KOPT-K1 (cell line): Measurements from ENCODE around the gene LIMA1.
"Not testable (repeated sequence)": the region's sequence is repeated elsewhere in the genome, so short reads cannot be mapped to it uniquely, and the experiment has no call there.

Experiments used
- H3K27ac ChIP-seq: fragments of 200-600 bp; sonication (generic); 2 replicates; pipeline ENCODE4 v1.5.1; 2016; ENCODE audit warnings: antibody characterized with exemption, mild to moderate bottlenecking, low read depth, low read length; ENCODE audit not compliant: poor library complexity, severe bottlenecking
- H3K36me3 ChIP-seq: fragments of 200-600 bp; sonication (generic); 2 replicates; pipeline ENCODE4 v1.5.1; 2017; ENCODE audit warnings: antibody characterized with exemption, mild to moderate bottlenecking, low read length, moderate library complexity; ENCODE audit not compliant: insufficient read depth
- H3K9me3 ChIP-seq: fragments of 200-600 bp; sonication (generic); 2 replicates; pipeline ENCODE4 v1.5.1; 2017; ENCODE audit warnings: antibody characterized with exemption, low read length, mild to moderate bottlenecking; ENCODE audit not compliant: insufficient read depth, poor library complexity, severe bottlenecking

The LIMA1 gene

DNA sequence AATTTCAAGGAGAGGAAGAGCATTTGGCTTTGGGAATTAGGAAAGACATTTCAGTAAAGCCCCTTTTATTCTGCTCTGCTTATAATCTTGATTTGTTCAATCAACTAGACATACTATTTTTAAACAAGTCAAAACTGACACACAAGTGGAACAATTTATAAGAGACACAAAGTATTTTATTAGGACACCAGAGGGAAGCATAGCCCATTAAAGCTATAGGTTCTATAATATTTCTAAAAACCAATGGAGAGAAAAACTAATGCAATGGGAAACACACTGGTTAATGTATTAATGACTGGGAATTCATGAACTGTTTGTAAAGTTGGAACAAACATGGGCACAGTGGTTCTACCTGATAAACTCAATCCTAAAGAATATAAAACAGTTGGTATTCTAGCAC lies 100.9 kb downstream of the LIMA1 start:
- H3K27ac ChIP-seq: no peak overlapping the region
- H3K36me3 ChIP-seq: peaks cover 12% of the 10 kb centered on the region; the same call in 1 of the 2 replicates
- H3K9me3 ChIP-seq: no peaks in the 10 kb centered on the region

DNA sequence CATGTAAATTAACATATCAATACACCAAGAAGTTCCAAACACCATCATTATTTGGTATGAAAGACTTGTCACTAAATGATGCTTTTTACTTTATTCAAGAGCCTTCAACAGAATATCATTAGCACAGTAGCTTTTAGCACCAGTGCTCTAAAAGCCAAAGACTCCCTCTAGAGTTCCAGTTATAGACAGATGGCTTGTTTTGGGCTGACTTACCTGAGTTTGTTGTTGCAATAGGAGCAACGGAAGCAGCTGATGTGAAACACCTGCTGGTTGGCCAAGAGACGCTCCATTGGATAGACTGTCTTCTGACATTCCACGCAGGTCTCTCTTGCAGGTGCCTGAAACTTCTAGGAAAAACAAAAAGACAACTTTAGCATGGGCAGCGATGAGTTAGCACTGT lies 101.6 kb downstream of the LIMA1 start:
- H3K36me3 ChIP-seq: peaks cover 20% of the 10 kb centered on the region; the same call in 1 of the 2 replicates
- no peak overlapping the region for H3K27ac ChIP-seq
- H3K9me3 ChIP-seq: no peaks in the 10 kb centered on the region

DNA sequence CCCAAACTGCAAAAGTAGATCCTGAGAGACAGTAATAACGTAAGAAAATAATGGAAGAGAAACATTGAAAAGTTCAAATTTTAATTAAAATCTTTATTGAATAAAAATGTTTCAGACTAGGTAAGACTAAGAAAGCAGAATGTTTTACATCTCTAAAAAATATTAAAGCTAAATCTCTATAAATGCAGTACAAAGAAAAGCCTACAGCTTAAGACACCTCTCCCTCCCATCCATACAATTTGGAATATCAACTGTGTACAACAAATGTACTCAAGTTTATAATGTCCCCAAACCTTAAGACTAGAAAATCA lies 107.6 kb downstream of the LIMA1 start:
- peaks cover 25% of the 10 kb centered on the region; the same call in 1 of the 2 replicates for H3K36me3 ChIP-seq
- H3K9me3 ChIP-seq: no peaks in the 10 kb centered on the region
- no peak overlapping the region for H3K27ac ChIP-seq

- no peak overlapping the region for H3K27ac ChIP-seq
- H3K9me3 ChIP-seq: no peaks in the 10 kb centered on the region
Measured at GRCh38 chr12:50174971-50175715, 108.2 kb downstream of the LIMA1 start.

DNA sequence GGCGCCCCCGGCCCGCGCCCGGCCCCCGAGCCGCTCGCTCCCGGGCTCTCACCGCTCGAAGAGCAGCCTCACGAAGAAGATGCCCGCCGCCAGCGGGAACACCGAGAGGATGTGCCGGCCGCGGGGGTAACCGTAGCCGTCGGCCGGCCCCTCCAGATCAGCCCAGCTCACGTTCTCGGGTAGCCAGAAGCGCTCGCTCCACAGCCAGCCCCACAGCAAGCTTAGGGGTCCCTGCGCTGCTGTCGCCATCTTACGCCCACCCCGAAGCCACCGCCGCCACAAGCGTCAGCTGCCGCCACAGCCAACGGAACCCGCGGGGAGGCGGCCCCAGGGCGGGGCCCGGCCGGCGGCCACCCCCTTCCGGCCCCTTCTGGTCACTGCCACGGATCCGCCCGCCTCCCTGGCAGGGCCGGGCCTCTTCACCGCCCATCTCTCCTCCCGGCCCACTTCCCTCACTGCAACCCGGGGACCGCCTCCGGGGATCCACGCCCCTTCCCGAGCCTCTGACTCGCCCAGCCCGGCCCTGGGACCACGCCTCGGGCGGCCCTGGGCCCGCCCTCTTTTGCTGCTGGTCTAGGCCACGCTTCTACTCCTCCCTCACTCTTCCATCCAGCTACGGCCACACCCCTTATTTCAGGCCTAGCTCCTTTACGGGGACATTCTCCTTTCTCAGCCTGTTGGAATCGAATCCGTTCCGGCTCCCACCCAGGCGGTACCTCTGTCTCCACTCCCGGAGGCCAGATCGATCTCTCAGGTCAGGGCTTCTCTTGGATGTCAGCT lies 116.1 kb downstream of the LIMA1 start, which contains the start of gene CERS5:
TSS of gene CERS5 (minus strand) at position 321 of the 780 bp plus-strand sequence. CDS start at position 249, 72 bp downstream.
- Histone ChIP-seq H3K36me3 (no peaks in the 10 kb centered on the region), H3K9me3 (no peaks in the 10 kb centered on the region), H3K27ac (peak within 1 kb of the TSS; percentile 87)

More at GRCh38 chr12:50174971-50175715, 108.2 kb downstream of the LIMA1 start:
- H3K36me3 ChIP-seq: peaks cover 21% of the 10 kb centered on the region; the same call in 1 of the 2 replicates

- peak overlapping the region; percentile 87 for H3K27ac ChIP-seq
- H3K36me3 ChIP-seq: no peaks in the 10 kb centered on the region
- no peaks in the 10 kb centered on the region for H3K9me3 ChIP-seq
Measured at GRCh38 chr12:50166799-50167048, 116.6 kb downstream of the LIMA1 start.

DNA sequence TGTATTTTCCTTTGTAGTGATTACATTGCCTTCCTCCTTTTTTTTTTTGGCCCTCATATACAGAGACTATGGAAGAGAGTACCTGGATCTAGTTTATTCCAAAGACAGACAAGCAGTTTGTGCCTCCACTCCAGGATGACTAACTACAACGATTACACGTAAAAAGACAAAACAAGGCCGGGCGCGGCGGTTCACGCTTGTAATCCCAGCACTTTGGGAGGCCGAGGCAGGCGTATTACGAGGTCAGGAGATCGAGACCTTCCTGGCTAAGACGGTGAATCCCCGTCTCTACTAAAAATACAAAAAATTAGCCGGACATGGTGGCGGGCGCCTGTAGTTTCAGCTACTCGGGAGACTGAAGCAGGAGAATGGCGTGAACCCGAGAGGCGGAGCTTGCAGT lies 118.4 kb downstream of the LIMA1 start:
- peaks cover 3% of the 10 kb centered on the region; the same call in 1 of the 2 replicates for H3K36me3 ChIP-seq
- no peaks in the 10 kb centered on the region for H3K9me3 ChIP-seq

DNA sequence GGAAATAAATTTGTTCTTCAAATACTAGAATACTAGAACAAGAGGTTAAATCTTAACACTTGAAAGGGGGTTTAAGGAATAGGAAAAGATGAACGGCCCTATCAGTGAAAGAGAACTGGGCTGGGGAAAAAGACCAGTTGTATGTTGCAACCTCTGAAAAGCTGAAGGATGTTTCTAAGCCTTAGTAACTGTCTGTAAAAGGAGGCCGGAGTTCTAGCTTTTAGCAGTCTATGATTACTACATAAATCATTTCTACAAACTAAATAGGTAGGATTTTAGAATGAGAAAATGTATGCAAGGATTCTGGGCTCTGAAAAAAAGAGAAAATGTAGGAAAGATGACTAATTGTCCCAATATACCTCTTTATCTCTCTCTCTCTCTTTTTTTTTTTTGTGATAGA lies 121.1 kb downstream of the LIMA1 start:
- Histone ChIP-seq H3K9me3 (no peaks in the 10 kb centered on the region), H3K27ac (no peak overlapping the region), H3K36me3 (peaks cover 16% of the 10 kb centered on the region)

More for the DNA sequence above, 118.4 kb downstream of the LIMA1 start:
- H3K27ac ChIP-seq: no peak overlapping the region

- Histone ChIP-seq H3K9me3 (no peaks in the 10 kb centered on the region), H3K36me3 (peaks cover 23% of the 10 kb centered on the region), H3K27ac (no peak overlapping the region)
Measured at GRCh38 chr12:50160643-50161042, 122.7 kb downstream of the LIMA1 start.

- H3K9me3 ChIP-seq: no peaks in the 10 kb centered on the region
- no peak overlapping the region for H3K27ac ChIP-seq
- H3K36me3 ChIP-seq: peaks cover 30% of the 10 kb centered on the region
Measured at GRCh38 chr12:50157259-50157658, 126.1 kb downstream of the LIMA1 start.

DNA sequence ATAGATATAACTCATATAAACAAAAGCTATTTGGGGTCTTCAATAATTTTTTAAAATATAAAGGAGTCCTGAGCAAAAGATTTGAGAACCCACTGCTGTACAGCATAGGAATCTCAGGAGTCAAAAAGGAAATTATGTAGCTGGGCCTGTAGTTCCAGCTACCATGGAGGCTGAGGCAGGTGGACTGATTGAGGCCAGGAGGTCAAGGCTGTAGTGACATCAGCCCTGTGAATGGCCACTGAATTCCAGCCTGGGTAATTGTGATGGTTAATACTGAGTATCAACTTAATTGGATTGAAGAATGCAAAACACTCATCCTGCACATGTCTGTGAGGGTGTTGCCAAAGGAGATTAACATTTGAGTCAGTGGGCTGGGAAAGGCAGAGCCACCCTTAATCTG lies 126.7 kb downstream of the LIMA1 start:
- Histone ChIP-seq H3K9me3 (no peaks in the 10 kb centered on the region), H3K36me3 (peaks cover 30% of the 10 kb centered on the region), H3K27ac (no peak overlapping the region)

- H3K9me3 ChIP-seq, H3K27ac ChIP-seq: not testable (repeated sequence)
- H3K36me3 ChIP-seq: peaks cover 27% of the 10 kb centered on the region; the same call in 1 of the 2 replicates
Measured at GRCh38 chr12:50154947-50155346, 128.4 kb downstream of the LIMA1 start.

DNA sequence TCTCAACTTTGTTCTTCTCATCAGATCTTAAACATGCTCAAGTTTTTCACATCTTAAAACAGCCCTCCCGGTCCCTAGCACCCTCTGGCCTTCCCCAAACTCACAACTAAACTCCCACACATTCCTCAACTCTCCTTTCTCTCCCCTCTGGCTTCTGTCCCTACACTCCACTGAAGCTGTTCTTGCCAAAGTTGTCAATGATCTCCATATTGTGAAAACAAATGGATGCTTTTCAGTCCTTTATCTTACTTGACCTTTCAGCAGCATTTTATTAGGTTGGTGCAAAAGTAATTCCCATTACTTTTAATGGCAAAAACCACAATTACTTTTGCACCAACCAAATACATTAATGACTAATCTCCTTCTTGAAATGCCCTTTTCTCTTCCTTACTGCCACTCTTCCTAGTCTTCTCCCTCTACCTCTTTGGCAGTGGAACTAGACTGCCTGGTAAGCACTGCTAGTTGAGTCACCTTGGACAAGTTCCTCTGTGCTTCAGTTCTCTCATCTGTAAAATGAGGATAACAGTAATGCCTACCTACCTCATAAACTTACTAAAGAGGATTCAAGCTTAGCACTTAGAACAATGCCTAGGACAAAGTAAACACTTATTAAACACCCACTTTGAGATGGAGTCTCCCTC lies 132.2 kb downstream of the LIMA1 start:
- Histone ChIP-seq H3K27ac (no peak overlapping the region), H3K36me3 (peaks cover 10% of the 10 kb centered on the region; the same call in 1 of the 2 replicates), H3K9me3 (no peaks in the 10 kb centered on the region)

GRCh38 chr12:50149311-50149710 lies 134.0 kb downstream of the LIMA1 start:
- no peaks in the 10 kb centered on the region for H3K9me3 ChIP-seq
- H3K36me3 ChIP-seq: peaks cover 14% of the 10 kb centered on the region
- H3K27ac ChIP-seq: no peak overlapping the region

- H3K27ac ChIP-seq, H3K9me3 ChIP-seq: not testable (repeated sequence)
Measured at GRCh38 chr12:50148011-50148410, 135.3 kb downstream of the LIMA1 start.

More at GRCh38 chr12:50148011-50148410, 135.3 kb downstream of the LIMA1 start:
- H3K36me3 ChIP-seq: peaks cover 19% of the 10 kb centered on the region
